DMS 273 (cell line): Measurements from ENCODE around the gene TFPT.

Experiments used
- DNase-seq: peaks from one replicate; lab custom pipeline; 2025; ENCODE audit not compliant: unreplicated experiment; lab: John Stamatoyannopoulos, UW

The TFPT gene

DNA sequence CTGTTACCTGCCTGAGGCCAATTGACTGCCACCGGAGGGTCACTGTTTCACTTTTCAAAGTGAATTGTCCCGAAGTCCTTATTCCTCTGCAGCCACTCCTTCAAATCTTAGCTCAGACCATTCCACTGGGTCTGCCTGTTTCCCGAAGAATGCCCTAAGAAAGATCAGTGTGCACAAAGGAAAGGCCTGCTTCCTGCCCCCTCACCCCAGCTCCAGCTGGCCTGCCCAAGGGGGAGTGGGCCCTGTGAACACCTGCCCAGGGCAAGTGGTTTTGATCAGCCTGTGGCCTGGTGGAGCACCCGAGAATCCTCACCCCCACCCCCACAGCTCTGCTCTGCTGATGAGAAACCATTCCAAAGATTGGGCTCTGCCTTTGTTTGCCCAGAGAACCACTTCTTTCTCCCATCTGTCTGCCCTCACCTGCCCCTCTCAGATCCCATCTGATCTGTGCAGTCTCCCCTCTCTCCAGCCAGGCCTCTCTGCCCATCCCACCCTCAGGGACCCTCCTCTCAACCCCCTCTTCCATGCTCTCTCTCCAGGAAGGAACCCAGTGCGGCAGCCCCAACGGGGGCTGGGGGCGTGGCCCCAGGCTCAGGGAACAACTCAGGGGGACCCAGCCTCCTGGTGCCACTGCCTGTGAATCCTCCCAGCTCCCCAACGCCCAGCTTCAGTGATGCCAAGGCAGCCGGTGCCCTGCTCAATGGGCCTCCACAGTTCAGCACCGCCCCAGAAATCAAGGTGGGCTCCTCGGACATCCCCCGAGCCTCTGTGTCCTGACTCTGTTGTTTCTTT lies 33.8 kb upstream of the TFPT start:
- DNase-seq, result no peak

DNA sequence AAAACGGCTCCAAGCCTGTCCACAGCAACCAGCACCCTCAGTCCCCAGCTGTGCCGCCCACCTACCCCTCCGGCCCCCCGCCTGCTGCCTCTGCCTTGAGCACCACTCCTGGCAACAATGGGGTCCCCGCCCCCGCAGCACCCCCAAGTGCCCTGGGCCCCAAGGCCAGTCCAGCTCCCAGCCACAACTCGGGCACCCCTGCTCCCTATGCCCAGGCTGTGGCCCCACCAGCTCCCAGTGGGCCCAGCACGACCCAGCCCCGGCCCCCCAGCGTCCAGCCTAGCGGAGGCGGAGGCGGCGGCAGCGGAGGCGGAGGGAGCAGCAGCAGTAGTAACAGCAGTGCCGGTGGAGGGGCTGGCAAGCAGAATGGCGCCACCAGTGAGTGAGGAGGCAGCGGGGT lies 32.7 kb upstream of the TFPT start:
- no peak for DNase-seq

DNA sequence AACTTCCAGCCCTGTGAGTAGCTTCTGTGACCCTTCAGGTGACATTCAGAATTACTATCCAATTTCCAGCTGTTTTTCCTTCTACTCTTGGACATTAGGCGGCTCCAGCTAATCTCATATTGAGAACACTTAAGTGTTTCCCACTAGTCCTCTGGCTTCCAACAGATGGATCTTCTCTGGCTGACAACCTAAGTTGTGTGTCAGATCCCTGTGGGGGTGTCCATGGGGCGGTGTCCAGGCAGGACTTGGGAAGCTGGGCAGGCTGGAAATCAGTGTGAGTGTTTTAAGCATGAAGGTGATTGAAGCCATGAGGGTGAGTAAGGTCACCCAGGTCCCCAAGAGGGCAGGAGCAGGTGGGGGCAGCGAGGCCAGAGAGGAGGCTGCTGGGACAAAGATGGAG lies 32.2 kb upstream of the TFPT start:
- no peak for DNase-seq

DNA sequence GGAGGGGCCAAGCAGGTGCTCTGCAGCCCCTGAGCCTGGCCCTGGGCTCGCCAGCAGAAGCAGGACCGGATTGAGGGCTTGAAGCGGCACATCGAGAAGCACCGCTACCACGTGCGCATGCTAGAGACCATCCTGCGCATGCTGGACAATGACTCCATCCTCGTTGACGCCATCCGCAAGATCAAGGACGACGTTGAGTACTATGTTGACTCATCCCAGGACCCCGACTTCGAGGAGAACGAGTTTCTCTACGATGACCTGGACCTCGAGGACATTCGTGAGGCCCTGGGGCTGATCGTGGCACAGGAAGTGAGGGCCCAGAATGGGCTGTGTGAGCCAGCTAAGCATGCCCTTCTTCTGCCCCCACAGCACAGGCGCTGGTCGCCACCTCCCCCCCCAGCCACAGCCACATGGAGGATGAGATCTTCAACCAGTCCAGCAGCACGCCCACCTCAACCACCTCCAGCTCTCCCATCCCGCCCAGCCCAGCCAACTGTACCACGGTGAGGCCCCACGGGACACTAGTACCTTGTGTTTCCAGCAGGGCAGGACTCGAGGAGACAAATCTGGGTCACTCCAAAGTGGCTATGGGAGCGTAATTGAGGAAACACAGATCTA lies 30.2 kb upstream of the TFPT start:
- no peak for DNase-seq

DNA sequence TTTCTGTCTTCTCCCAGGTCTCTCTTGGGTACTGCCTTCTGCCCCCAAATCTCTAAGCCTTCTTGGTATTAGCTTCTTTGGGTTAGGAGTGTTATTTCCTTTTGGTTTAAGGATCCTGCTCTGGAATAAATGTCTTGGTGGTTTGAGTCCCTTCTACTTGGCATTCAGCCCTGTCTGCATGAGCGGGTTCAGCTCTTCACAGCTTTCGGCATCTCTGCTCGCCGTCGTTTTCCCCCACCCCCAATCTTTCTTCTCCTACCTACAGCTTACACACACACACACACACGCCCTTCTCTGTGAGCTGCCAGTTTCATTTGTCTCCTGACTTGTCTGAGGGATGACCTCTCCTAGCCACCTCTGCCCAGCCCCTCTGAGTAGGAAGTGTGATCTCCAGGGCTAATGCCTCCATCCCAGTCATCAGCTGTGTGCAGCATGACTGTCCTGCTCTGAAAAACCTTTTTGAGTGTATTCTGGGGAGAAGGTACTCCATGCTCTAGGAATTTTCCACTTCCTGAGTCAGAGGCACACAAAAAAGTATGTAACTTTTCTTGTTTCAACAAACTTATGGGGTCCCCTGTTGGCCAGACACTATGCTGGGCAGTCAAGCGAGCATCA lies 26.8 kb upstream of the TFPT start:
- DNase-seq, result no peak

DNA sequence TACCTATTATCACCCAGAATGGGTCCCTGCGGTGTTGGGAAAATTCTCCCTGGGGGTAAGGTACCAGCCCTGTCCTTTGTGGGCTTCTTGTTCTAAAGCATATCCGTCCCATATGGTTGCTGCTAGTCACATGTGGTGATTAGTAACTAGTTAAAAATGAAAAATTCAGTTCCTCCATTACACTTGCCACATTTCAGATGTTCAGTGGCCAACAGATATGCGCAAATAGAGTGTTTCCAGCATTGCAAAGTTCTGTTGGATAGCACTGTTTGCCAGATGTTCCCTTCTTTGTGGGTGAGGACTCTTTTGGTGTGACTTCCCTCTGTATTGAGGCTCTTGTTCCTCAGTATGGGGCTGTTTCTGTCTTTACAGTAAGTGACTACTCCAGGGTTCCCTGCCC lies 25.9 kb upstream of the TFPT start:
- DNase-seq, result no peak

DNA sequence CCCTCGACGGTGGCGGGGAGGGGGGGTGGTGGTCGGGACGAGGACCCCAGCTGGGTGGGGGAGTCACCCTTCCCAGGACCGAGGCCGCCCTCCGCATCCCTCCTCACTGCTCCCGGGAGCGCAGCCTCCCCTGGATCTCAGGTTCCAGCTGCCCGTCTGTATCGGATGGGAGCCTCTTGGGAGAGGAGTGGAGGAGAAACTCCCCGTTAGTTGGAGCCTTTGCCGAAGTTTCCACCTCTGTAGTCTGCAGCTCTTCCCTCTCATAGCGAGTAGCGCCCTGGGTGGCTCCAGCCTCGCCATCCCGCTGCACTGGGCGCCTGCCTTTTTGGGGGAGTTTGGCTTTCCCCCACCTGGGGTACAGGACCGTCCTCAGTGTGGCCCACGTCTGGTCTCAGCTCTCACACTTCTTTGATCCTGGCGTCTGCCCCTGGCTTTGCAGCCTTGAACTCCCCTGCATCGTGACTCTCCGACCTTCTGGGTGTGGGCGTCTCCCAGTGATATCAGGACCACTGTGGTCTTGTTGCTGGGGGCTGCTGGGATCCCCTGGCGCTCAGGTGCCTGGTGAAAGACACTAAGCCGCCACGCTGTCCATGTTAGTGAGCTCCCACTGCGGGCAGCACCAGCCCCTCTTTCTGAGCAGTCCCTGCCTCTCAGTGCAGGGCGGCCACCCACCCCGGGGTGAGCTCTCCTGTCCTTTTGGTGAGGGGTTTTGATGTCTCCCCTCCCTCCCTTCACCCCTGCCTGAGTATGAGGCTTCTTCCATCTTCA lies 23.2 kb upstream of the TFPT start:
- DNase-seq, result peak; percentile 54

DNA sequence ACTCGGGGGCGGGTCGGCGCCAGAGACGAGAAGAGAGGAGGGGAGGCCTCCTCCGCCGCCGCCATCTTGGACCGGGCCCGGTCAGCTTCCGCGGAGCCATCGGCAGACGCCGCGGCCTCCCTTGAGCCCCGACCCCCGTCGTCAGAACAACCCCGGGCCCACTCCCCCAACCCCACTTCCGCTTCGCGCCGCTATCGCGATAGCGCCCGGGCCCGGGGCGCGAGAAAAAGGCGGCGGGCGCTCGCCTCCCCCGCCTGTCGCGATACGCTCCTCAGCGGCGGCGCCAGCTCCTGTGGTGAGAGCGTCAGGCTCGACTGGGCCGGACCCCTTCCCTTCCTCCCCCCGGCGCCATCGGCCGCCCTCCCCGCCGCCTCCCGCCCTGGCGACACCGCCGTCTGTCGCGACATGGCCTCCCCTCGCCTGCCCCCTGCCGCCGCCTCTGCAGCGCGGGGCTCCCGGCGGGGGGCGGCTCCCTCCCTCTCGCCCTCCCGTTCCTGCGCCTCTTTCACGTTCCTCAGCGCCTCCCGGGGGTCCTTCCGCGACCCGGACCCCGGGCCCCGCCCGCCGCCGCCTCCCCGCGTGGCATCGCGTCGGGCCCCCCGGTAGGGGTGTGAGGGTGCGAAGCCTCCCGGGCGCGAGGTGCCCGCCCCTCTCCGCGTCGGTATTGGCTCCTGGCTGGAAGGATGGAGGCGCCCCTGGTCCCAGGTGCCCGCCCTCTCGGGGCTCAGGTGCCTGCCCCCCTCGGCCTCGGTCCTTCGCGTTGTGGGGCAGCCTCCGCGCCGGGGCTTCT lies 22.4 kb upstream of the TFPT start, which contains the start of gene CNOT3:
CNOT3 (plus strand) TSS at position 64 of the 790 bp plus-strand sequence. CDS start 5,217 bp downstream, outside the sequence.
- peak; percentile 54 for DNase-seq

DNA sequence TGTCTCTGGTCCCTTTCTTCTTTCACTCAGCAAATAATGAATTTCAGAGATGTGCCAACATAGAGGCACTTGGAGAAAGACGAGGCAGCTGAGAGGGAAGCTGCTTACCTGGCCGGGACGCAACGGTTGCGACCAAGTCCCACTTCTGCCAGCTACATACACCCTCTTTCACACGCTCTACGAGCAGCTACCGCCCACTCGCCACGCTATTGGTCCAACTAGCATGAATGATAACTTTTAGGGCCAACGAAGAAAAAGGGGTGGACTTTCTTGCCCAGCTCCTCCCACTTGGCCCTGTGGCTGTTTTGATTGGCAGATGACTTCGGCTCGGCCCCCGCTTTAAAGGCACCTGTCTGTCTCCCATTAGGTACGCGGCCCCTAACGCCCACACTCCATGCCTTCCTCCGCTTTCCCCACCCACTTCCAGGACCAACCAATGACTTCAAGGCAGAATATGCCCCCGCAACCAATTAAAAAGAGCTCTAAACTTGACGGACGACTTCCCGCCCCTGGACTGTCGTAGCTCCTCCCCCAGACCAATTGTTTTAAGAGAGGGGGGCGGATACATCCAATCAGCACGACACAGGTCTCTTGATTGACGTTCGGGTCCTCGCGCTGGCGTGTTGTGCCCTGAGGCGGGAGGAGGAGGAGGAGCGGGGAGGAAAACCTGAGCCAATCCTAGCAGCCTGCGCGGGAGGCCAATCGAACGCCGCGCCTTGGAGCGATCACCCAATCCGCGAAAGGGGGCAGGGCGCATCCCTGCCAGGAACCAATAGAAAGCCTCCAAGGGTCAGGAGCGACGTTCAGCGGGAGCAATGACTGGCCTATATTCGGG lies 21.6 kb upstream of the TFPT start:
- peak; percentile 100 for DNase-seq

DNA sequence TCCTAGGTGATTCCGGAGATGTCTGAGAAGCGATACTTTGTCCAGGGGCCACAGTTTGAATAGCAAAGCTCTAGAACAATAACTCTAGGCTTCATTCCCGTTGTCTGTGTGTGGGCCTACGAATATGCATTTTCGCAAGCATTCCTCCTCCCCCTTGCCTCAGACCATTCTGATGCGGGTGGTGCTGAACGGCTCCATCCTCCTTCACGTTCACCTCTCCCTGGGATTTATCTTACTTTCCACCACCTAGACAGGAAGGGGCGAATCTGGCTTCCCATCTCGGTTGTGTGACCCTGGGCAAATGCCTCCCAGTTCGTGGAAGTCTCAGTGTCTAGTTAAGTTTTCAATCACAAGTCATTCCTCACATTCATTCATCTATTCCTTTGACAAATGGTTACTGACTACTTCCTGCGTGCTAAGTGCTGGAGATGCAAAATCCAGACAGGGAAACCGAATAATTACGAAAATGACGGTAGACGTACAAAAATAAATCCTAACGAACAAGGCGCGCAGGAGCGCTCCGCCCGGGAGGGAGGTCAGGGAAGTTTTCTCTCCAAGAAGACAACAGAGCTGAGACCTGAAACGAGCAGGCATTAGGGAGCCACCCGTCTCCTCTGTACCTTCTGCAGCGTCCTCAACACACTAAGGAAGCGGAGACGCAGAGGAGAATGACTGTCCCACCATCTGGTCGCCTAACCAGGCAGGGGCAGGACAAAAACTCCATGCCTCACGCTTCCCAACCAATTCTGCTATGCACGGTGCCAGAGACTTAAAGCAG lies 20.8 kb upstream of the TFPT start:
- DNase-seq, result peak; percentile 83

DNA sequence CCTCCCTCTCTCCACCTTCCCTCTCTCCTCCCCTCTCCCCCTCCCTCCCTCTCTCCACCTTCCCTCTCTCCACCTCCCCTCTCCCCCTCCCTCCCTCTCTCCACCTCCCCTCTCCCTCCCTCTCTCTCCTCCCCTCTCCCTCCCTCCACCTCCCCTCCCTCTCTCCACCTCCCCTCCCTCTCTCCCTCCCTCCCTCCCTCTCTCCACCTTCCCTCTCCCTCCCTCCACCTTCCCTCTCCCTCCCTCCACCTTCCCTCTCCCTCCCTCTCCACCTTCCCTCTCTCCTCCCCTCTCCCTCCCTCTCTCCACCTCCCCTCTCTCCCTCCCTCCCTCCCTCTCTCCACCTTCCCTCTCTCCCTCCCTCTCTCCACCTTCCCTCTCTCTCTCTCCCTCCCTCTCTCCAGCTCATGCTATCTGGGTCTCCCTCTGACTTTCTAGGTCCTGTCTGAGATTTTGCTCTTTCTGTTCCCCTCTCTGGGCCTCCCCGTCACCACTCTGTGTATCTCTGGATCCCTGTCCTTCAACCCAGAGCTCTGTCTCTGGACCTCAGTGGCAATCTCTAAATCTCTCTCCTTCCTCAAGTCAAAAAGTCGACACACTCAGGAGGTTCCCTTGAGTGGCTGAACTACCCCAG lies 18.6 kb upstream of the TFPT start:
- no peak for DNase-seq

DNA sequence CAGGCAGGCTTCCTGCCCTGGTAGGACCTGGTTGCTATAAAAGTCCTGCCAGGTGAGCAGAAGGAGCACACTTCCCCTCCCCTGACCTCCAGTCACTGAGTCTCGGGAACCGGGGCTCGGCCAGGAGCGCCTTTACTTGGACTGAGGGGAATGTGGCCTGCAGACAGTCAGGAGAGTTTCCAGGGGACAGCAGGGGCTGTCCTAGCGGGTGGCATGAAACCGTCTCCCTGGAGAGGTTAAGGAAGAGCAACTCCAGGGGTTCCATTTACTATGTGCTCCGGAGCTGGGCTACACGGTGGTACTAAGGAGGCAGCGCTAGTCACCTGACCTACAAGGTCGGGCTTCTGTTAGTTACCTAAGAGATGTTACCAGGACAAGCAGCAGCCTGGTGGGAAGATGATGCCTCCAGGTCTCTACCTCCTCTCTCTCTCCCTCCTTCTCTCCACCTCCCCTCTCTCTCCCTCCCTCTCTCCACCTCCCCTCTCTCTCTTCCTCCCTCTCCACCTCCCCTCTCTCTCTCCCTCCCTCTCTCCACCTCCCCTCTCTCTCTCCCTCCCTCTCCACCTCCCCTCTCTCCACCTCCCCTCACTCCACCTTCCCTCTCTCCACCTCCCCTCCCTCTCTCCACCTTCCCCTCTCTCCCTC lies 18.0 kb upstream of the TFPT start:
- peak; percentile 26 for DNase-seq

DNA sequence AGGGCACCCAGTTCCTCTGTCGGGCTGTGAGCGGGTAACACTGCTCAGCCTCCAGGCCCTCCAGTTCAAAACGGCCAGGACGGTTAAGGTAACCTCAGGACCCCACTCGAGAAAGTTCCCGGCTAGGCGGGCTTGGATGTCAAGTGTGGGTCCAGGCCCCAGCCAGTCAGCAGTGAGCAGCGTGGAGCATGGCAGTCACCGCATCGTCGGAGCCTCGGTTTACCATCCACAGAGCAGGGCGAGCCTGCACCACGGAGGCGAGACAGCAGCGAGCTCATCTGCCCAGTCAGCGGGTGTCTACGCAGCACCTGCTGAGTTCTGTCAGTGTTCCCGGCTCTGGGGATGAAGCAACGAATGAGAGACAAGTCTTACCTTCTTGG lies 14.2 kb upstream of the TFPT start:
- DNase-seq, result no peak

DNA sequence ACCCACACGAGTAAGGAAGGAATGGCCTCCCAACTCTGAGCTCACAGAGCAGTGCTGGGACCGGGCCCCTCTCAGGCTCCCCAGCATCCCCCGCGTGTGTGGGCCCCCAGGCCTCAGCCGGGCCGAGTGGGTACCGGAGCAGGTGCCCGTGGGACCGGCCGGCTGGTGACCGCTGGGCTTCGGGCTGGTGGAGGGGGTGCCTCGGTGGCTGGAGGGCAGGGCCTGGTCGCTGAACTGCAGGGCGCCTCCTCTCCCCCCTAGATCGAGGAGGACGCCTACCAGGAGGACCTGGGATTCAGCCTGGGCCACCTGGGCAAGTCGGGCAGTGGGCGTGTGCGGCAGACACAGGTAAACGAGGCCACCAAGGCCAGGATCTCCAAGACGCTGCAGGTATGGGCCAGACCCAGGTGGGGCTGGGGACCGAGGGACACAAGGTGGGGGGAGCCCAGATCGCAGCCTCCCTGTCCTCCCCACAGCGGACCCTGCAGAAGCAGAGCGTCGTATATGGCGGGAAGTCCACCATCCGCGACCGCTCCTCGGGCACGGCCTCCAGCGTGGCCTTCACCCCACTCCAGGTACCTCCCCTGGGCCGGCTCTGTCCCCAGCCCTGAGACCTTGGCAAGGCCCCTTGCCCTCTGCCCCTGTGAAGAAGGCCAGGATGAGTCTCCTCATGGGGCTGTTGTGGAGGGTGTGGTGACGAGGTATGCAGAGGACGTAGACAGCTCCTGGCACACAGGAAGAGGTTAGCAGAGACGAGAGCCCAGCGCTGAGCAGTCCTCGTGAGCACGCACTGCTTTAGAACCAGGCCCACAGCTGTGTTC lies 13.5 kb upstream of the TFPT start:
- no peak for DNase-seq

DNA sequence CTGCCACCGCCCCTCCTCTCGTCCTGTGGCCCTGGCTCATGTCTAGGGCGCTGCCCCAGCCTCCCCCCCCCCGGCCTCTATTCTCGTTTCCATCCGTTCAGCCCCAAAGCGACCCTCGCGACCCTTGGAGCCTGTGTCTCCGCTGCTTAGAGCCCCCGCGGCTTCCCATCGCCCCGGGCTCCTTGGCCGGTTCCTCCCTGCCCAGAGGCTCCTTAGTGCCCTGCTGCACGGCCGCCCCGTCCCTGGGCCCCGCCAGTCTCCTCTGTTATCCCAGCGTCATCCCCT lies 12.9 kb upstream of the TFPT start:
- DNase-seq, result no peak

DNA sequence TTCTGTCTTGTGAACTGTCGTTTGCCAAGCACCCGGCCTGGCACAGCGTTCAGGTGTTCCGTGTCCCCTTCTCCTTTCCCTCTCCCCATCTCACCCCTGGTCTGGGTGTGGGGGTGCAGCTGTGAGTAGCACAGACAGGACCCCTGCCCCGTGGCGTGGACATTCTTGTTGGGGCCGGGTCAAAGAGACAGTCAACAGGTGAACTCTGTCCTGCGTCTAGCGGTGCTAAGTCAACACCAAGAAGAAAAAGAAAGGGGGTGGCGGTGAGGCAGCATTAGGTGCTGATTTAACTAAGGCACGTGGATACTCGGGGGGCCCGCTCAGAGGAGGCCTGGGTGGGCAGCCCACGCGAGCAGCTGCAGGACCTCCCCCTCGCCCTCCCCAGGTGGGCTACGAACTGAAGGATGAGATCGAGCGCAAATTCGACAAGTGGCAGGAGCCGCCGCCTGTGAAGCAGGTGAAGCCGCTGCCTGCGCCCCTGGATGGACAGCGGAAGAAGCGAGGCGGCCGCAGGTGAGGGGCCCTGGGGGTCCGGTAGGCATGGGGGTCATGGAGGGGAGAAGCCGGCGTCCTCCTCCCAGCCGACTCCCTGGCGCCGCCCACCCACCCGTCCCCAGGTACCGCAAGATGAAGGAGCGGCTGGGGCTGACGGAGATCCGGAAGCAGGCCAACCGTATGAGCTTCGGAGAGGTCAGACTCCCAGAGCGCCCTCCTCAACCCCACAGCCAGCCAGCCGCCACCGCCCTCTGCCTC lies 12.4 kb upstream of the TFPT start:
- DNase-seq, result no peak

DNA sequence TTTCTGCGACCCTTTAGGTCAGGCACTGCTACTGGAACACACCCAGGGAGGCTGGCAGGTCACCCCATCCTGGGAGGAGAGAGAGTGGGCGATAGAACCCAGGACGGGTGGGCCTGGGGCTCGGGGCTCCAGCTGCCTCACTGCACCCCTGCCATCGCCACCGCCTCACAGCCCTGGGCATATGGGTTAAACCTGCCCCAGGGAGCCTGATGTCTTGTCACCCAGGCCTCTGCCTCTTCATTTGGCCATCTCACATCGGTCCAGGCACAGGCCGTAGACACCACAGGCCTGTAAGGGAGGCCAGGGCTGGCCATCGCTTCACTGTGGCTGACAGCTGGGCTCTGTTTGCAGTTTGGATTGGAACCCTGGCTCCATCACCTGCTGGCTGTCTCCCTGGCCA lies 10.3 kb upstream of the TFPT start:
- no peak for DNase-seq
